Pancreas (tissue), 10 donors: Measurements from ENCODE around the gene FTH1. TPM values are rescaled to one million over a fixed set of nuclear protein-coding genes. Genes with fewer than 3 reads are reported as not detected.
A peak's percentile ranks its signal among the peaks of the same experiment; 100 is the strongest.

Source experiments
- ATAC-seq, 4 donors: fragments of 200-7000 bp; cut with Tn5 transposase; one replicate each; pipeline versions ENCODE4 v1.8.0 to v1.9.1; 2020; ENCODE audit warnings: mild to moderate bottlenecking in 4 of 4, moderate library complexity in 4 of 4
- DNase-seq, 6 donors: peaks; one replicate each; pipeline ENCODE4 v3.0.0-alpha.2; 2020
- FAIRE-seq: peaks from 2 replicates; lab custom pipeline; 2012; peaks lifted over from hg19 to GRCh38; lab: Jason Lieb, UNC
- H3K27ac ChIP-seq, 4 donors: fragments of 200-600 bp; sonication (generic); 1 replicate in 3 of 4; 2 replicates in 1 of 4; pipeline versions ENCODE4 v1.5.0 to v1.8.0; 2020
- H3K27me3 ChIP-seq, 4 donors: fragments of 200-600 bp; one replicate each; pipeline ENCODE4 v1.8.0; 2021
- H3K36me3 ChIP-seq, 3 donors: fragments of 200-600 bp; sonication (generic) in 1 of 3; one replicate each; pipeline versions ENCODE4 v1.5.0 to v1.8.0; 2020 to 2021
- H3K4me1 ChIP-seq, 3 donors: fragments of 200-600 bp; one replicate each; pipeline ENCODE4 v1.8.0; 2021
- H3K4me3 ChIP-seq, 4 donors: fragments of 200-600 bp; sonication (generic) in 2 of 4; one replicate each; pipeline versions ENCODE4 v1.5.0 to v1.8.0; 2020 to 2021
- H3K9me3 ChIP-seq, 4 donors: fragments of 200-600 bp; one replicate each; pipeline ENCODE4 v1.8.0; 2021
- WGBS, 2 donors: extraction: QIAGEN DNeasy Blood & Tissue Kit; methylation state at CpG; one replicate each; pipeline ENCODE4 v1.1.7; 2013; 5-methylcytosine and 5-hydroxymethylcytosine counted together
- intact Hi-C, 3 donors: fragments of 100-400 bp; cut with DNase I; formaldehyde crosslinking; loops; one replicate each; pipeline versions ENCODE4 v1.11.1 to v1.14.2; 2022
- polyA plus RNA-seq, 2 donors: library from polyadenylated mRNA; stranded (reverse); fragments of 200-250 nt; gene quantifications; one replicate each; pipeline ENCODE4 v1.2.3, GENCODE V29; 2013
- total RNA-seq, 6 donors: library from RNA; stranded (reverse); fragmentation: NEBNext Ultra II Directional in 4 of 6; extraction: Animal tissue kit (Norgen Biotek cat#: 25700) in 4 of 6; gene quantifications; one replicate each; pipeline versions ENCODE4 v1.2.1 to v1.2.4, GENCODE V29; 2021 to 2023
- TF ChIP-seq, protein P1 (sequence below), 4 donors: fragments of 200-600 bp; sonication (generic) in 3 of 4; IDR thresholded peaks; one replicate each; pipeline versions ENCODE4 v1.5.0 to v1.8.0; 2021; ENCODE audit warnings: antibody characterized with exemption in 4 of 4
- donor health status: healthy with polysubstance abuse.
- donor health status: DM: no; HTN: no; CAD: no; lungs with moderate emphysema.
- donor health status: DM: no; HTN: no; CAD: no.
- donor health status: control.
- donor health status: control.
- donor health status: Bipolar disorder and iron deficiency.
- donor health status: DM: yes; HTN: yes; CAD: no.
- donor health status: DM: no; HTN: no; CAD: no.
- donor health status: DM: no; HTN: no; CAD: no.
- donor health status: DM: yes; HTN: yes; CAD: no.

The FTH1 gene
- total and polyA plus RNA-seq, 8 donors = 1,114 to 1,772 (median 1,396) TPM

DNA sequence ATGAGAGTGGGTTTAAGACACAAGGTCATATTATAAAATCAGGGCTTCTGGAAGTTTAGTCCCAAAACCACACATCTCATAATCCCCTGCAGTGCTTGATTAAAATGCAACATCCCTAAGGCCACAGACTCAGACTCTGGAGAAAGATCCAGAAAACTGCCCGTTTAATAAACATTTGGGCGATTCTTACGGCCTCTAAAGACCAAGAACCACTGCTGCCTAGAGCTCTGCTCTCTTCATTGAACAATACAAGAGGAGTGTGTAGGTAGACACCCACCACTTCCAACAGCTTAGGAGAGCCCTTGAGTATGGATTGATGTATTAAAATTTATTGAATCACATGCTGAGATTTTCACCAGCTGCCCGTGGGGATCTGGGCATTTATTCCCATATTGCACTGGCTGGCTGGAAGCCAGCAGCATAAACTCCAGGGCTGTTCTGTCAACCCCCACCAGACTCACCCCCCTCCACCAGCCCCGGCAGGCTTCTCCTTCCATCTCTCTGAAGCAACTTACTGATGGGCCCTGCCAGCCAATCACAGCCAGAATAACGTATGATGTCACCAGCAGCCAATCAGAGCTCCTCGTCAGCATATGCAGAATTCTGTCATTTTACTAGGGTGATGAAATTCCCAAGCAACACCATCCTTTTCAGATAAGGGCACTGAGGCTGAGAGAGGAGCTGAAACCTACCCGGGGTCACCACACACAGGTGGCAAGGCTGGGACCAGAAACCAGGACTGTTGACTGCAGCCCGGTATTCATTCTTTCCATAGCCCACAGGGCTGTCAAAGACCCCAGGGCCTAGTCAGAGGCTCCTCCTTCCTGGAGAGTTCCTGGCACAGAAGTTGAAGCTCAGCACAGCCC, 18.0 kb downstream of the FTH1 start:
- peak in 5 of 6 donors; percentile 66 to 93 (median 82) for DNase-seq
- Histone ChIP-seq H3K27ac (peak overlapping the region in 2 of 4 donors; percentile 37 to 47), H3K9me3 (no peaks in the 10 kb centered on the region), H3K36me3 (no peaks in the 10 kb centered on the region), H3K4me3 (no peak overlapping the region), H3K4me1 (peaks cover 11 to 18% (median 17%) of the 10 kb centered on the region in 3 donors), H3K27me3 (no peaks in the 10 kb centered on the region)
- no peak for FAIRE-seq
- WGBS, 2 donors = 27 to 33% methylated on average over 9 of the region's 9 CpGs
- peak; percentile 76 to 88 (median 84) for ATAC-seq
- intact Hi-C loops = loop anchor here (10.0 kb wide), 2 partner anchors 105 to 145 kb away; no protein-coding TSS in a partner anchor
- TF ChIP-seq, protein P1, sequence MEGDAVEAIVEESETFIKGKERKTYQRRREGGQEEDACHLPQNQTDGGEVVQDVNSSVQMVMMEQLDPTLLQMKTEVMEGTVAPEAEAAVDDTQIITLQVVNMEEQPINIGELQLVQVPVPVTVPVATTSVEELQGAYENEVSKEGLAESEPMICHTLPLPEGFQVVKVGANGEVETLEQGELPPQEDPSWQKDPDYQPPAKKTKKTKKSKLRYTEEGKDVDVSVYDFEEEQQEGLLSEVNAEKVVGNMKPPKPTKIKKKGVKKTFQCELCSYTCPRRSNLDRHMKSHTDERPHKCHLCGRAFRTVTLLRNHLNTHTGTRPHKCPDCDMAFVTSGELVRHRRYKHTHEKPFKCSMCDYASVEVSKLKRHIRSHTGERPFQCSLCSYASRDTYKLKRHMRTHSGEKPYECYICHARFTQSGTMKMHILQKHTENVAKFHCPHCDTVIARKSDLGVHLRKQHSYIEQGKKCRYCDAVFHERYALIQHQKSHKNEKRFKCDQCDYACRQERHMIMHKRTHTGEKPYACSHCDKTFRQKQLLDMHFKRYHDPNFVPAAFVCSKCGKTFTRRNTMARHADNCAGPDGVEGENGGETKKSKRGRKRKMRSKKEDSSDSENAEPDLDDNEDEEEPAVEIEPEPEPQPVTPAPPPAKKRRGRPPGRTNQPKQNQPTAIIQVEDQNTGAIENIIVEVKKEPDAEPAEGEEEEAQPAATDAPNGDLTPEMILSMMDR (IDR thresholded peaks at IDR 0.05) = no peak

DNA sequence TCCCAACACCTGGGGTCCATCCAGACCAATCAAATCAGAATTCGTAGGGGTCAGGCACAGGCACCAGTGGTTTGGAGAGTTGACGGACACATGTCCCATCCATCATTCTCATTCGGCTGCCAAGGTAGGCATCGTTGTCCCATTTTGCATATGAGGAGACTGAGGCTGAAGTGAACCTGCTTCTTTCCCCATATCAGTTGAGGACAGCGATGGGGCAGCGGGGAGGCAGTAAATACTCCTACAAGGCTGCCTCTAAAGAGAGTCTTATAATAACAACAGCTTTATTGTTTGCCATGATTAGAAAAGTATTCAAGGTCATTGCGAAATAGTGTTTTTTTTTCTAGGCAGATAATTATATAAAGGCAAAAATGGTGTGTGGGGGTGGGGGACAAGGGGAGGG, 18.9 kb downstream of the FTH1 start:
- FAIRE-seq = no peak
- TF ChIP-seq, protein P1 (IDR thresholded peaks at IDR 0.05) = no peak
- no peak for DNase-seq
- peaks cover 11 to 18% (median 17%) of the 10 kb centered on the region in 3 donors for H3K4me1 ChIP-seq
- H3K36me3 ChIP-seq = no peaks in the 10 kb centered on the region
- WGBS, 2 donors = 25 to 28% methylated on average over 7 of the region's 7 CpGs
- no peaks in the 10 kb centered on the region for H3K27me3 ChIP-seq
- H3K27ac ChIP-seq = peak overlapping the region in 1 of 4 donors; percentile 20
- H3K9me3 ChIP-seq = no peaks in the 10 kb centered on the region
- intact Hi-C loops = loop anchor here in 1 of 3 donors (10.0 kb wide), 1 partner anchor 144 kb away; no protein-coding TSS in a partner anchor
- no peak overlapping the region for H3K4me3 ChIP-seq
- peak in 3 of 4 donors; percentile 19 to 28 (median 23) for ATAC-seq

DNA sequence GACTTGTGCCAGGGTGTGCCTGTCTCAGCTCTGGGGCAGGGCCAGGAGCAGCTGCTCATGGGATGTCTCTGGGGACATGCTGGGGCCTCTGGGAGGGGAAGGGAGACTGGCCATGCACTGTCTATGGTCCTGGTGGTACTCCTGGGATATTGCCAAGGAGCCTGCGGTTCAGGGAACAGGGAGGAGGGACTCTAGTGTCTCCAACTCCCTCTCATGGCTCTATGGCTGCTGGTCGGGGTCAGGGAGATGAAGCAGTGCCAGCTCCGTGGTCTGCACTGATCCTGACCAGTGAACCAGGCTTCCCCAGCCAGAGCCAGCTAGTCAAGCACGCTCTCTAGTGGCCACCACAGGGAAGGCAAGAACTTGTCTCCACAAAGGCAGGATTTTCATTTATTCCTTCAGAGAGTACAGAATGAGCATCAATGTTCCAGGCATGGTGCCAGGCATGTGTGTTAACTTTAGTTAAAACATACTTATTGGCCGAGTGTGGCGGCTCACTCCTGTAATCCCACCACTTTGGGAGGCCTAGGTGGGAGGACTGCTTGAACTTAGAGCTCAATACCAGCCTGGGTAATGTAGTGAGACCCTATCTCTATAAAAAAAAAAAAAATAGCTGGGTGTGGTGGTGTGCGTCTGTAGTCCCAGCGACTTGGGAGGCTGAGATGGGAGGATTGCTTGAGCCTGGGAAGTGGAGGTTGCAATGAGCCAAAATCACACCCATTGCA, 19.8 kb downstream of the FTH1 start:
- TF ChIP-seq, protein P1 (IDR thresholded peaks at IDR 0.05) = peak; percentile 73 to 76 (median 74)
- Histone ChIP-seq H3K36me3 (no peaks in the 10 kb centered on the region), H3K9me3 (no peaks in the 10 kb centered on the region), H3K4me1 (peaks cover 11 to 18% (median 17%) of the 10 kb centered on the region in 3 donors), H3K4me3 (no peak overlapping the region), H3K27me3 (no peaks in the 10 kb centered on the region), H3K27ac (no peak overlapping the region)
- WGBS, 2 donors = 4 to 5% methylated on average over 8 of the region's 8 CpGs
- intact Hi-C loops = loop anchor here (2.0 to 10.0 kb wide), 2 partner anchors 49 to 143 kb away; no protein-coding TSS in a partner anchor
- peak; percentile 67 to 90 (median 85) for ATAC-seq
- FAIRE-seq = no peak
- peak; percentile 75 to 91 (median 86) for DNase-seq

DNA sequence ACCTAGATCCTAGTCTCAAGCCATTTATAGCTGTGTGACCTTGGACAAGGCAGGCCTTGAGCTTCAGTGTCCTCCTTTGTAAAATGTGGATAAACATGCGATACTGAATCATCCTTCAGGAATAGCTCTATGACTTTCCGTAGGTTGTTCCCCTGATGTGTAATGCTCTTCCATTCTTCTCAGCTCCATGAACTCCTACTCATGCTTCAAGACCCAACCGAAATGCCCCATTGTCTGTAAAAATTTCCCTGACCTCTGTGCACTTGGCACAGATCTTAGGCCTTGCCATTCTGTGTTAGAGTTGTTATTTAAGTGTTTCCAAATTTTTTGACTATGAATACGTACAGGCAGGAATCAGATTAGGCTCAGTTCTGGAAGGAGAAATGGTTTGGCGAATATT, 20.5 kb downstream of the FTH1 start:
- 88 to 94% methylated on average over 5 of the region's 5 CpGs for WGBS, 2 donors
- no peak for DNase-seq
- TF ChIP-seq, protein P1 (IDR thresholded peaks at IDR 0.05) = no peak
- FAIRE-seq = no peak
- intact Hi-C loops = loop anchor here (2.0 to 10.0 kb wide), 2 partner anchors 48 to 142 kb away; no protein-coding TSS in a partner anchor
- H3K4me3 ChIP-seq = no peak overlapping the region
- no peaks in the 10 kb centered on the region for H3K9me3 ChIP-seq
- H3K27ac ChIP-seq = no peak overlapping the region
- H3K27me3 ChIP-seq = no peaks in the 10 kb centered on the region
- ATAC-seq = no peak
- peaks cover 11 to 18% (median 17%) of the 10 kb centered on the region in 3 donors for H3K4me1 ChIP-seq
- H3K36me3 ChIP-seq = no peaks in the 10 kb centered on the region
